NCI-H187 (cell line): Measurements from ENCODE around the gene KCTD5.

Experiments
- DNase-seq, 2 experiments: peaks; one replicate each; lab custom pipeline; 2025; lab: John Stamatoyannopoulos, UW

The KCTD5 gene

GRCh38 chr16:2726923-2727322, 44.6 kb downstream of the KCTD5 start:
- DNase-seq, result no peak

- DNase-seq, result no peak
Observed at GRCh38 chr16:2728034-2728433, 45.7 kb downstream of the KCTD5 start.

- no peak for DNase-seq
Observed at GRCh38 chr16:2734844-2735515, 52.7 kb downstream of the KCTD5 start.

- DNase-seq, result no peak
Observed at GRCh38 chr16:2736476-2737237, 54.3 kb downstream of the KCTD5 start.

GRCh38 chr16:2737238-2737605, 54.9 kb downstream of the KCTD5 start:
- no peak for DNase-seq

- DNase-seq, result no peak
Observed at GRCh38 chr16:2737895-2738418, 55.6 kb downstream of the KCTD5 start.

GRCh38 chr16:2738615-2739014, 56.3 kb downstream of the KCTD5 start:
- no peak for DNase-seq

- DNase-seq, result no peak
Observed at GRCh38 chr16:2739625-2740430, 57.5 kb downstream of the KCTD5 start.

GRCh38 chr16:2740476-2740875, 58.2 kb downstream of the KCTD5 start:
- DNase-seq, result no peak

- no peak for DNase-seq
Observed at GRCh38 chr16:2741168-2741567, 58.8 kb downstream of the KCTD5 start.

- DNase-seq, result no peak
Observed at GRCh38 chr16:2742323-2743006, 60.1 kb downstream of the KCTD5 start.

GRCh38 chr16:2743007-2743810, 60.9 kb downstream of the KCTD5 start:
- DNase-seq, result no peak

- DNase-seq, result no peak
Observed at GRCh38 chr16:2744711-2745110, 62.4 kb downstream of the KCTD5 start.

GRCh38 chr16:2745116-2745890, 63.0 kb downstream of the KCTD5 start:
- no peak for DNase-seq

- no peak for DNase-seq
Observed at GRCh38 chr16:2745961-2746360, 63.6 kb downstream of the KCTD5 start.

GRCh38 chr16:2748757-2749455, 66.6 kb downstream of the KCTD5 start:
- no peak for DNase-seq

- DNase-seq, result no peak
Observed at GRCh38 chr16:2749476-2749875, 67.2 kb downstream of the KCTD5 start.

GRCh38 chr16:2749936-2750335, 67.6 kb downstream of the KCTD5 start:
- DNase-seq, result no peak

- DNase-seq, result no peak
Observed at GRCh38 chr16:2751577-2752034, 69.3 kb downstream of the KCTD5 start.
